ENCODE data around the gene STK32B. TPM values are rescaled to one million over a fixed set of nuclear protein-coding genes. Genes with fewer than 3 reads are reported as not detected.

Gene STK32B
- total RNA-seq, 1 donor from 2014 or later, result 4.2 TPM

DNA sequence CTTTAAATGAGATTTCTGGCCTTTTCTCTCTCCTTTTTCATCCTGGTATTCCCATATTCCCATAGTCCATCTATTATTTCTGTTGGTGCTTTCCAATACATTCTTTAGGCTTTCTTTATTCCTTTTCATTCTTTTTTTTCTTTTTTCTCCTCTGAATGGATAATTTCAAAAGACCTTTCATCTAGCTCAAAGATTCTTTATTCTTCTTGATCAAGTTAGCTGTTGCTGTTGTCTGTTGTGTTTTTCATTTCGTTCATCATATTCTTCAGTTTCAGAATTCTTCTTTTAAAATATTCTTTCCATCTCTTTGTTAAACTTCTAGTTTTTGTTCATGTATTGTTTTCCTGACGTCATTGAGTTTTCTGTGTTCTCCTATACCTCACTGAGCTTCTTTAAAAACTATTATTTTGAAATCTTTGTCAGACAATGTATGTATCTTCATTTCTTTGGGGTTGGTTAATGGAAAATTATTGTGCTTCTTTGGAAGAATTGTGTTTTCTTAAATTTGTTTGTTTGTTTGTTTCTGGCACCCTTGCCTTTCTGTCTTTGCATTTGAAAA, 30.2 kb downstream of the STK32B start:
- TF ChIP-seq, protein P1, sequence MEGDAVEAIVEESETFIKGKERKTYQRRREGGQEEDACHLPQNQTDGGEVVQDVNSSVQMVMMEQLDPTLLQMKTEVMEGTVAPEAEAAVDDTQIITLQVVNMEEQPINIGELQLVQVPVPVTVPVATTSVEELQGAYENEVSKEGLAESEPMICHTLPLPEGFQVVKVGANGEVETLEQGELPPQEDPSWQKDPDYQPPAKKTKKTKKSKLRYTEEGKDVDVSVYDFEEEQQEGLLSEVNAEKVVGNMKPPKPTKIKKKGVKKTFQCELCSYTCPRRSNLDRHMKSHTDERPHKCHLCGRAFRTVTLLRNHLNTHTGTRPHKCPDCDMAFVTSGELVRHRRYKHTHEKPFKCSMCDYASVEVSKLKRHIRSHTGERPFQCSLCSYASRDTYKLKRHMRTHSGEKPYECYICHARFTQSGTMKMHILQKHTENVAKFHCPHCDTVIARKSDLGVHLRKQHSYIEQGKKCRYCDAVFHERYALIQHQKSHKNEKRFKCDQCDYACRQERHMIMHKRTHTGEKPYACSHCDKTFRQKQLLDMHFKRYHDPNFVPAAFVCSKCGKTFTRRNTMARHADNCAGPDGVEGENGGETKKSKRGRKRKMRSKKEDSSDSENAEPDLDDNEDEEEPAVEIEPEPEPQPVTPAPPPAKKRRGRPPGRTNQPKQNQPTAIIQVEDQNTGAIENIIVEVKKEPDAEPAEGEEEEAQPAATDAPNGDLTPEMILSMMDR (conservative IDR thresholded peaks at IDR 0.05; ENCODE audit: low read depth, low read length), result no peak
- no peak overlapping the region for H3K4me3 ChIP-seq (ENCODE audit: low read depth, low read length)
- no peak for DNase-seq (ENCODE audit: low read depth)

DNA sequence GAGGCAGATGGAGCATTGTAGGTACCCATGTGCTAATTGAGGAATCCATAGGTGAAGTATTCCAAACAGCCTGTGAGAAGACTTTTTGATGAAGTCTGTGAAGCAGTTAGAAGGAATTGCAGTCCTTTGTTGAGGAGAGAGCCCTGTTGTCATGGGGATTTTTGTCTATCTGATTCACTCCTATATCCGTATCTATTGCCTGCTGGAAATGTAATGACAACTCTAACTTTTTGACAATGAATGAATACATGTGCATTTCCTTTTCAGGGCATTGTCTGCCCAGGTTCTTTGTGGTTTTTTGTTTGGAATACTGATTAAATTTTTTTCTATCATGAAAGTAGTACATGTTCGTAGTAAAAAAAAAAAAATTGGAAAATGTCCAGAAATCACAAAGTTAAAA, 31.1 kb downstream of the STK32B start:
- TF ChIP-seq, protein P1 (conservative IDR thresholded peaks at IDR 0.05; ENCODE audit: low read depth, low read length), result no peak
- no peak overlapping the region for H3K4me3 ChIP-seq (ENCODE audit: low read depth, low read length)
- no peak for DNase-seq (ENCODE audit: low read depth)

GRCh38 chr4:5084911-5085475, 33.7 kb downstream of the STK32B start:
- H3K4me3 ChIP-seq (ENCODE audit: low read depth, low read length), result no peak overlapping the region
- TF ChIP-seq, protein P1 (conservative IDR thresholded peaks at IDR 0.05; ENCODE audit: low read depth, low read length), result no peak
- DNase-seq (ENCODE audit: low read depth), result no peak

- DNase-seq (ENCODE audit: low read depth), result no peak
- TF ChIP-seq, protein P1 (conservative IDR thresholded peaks at IDR 0.05; ENCODE audit: low read depth, low read length), result no peak
- H3K4me3 ChIP-seq (ENCODE audit: low read depth, low read length), result no peak overlapping the region
These were observed 35.3 kb downstream of the STK32B start for GRCh38 chr4:5086535-5086934.

GRCh38 chr4:5096261-5096660, 45.0 kb downstream of the STK32B start:
- no peak for DNase-seq (ENCODE audit: low read depth)
- H3K4me3 ChIP-seq (ENCODE audit: low read depth, low read length), result no peak overlapping the region
- TF ChIP-seq, protein P1 (conservative IDR thresholded peaks at IDR 0.05; ENCODE audit: low read depth, low read length), result no peak

DNA sequence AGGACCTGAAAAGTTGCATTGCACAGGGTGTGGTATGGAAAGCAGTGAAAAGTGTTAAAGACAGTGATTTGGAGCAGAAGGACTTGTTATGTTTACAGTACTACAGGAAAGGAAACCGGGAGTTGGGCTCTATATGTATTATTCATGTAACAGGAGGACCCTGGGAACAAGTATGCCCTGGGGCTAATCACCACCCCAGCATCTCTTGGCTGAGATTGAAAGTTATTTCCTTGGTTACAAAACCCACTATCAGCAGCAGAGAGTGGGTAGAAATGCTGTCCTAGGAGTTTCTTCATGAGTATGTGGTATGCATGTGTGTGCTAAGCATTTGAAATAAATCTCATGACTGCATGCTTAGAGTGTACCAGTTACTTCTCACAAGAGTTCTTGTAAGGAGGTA, 46.9 kb downstream of the STK32B start:
- no peak overlapping the region for H3K4me3 ChIP-seq (ENCODE audit: low read depth, low read length)
- TF ChIP-seq, protein P1 (conservative IDR thresholded peaks at IDR 0.05; ENCODE audit: low read depth, low read length), result no peak
- no peak for DNase-seq (ENCODE audit: low read depth)

- H3K4me3 ChIP-seq (ENCODE audit: low read depth, low read length), result no peak overlapping the region
- TF ChIP-seq, protein P1 (conservative IDR thresholded peaks at IDR 0.05; ENCODE audit: low read depth, low read length), result no peak
- DNase-seq (ENCODE audit: low read depth), result no peak
These were observed 49.1 kb downstream of the STK32B start for GRCh38 chr4:5100336-5100735.
